ENCODE results near the gene ADAMTS5.

The ADAMTS5 gene

DNA sequence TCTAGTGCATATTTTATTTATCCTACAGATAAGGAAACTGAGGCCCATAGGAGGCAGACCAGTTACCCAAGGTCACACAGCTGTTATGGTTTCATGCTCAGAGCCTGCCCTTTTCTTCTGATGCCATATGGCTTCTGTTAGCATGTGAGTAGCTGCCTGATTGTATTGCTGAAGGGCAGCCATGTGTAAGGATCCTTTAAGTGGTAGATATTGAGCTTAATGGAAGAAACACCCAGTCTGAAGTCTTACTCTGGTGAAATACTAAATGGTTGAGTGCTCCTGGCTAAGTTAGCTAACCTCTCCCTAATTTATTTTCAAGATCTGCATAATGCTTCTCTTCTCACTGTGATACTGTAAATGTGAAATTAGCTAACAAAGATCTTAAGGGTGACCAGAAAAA lies 30.9 kb downstream of the ADAMTS5 start:
- Histone ChIP-seq H3K9ac (ENCODE audit: low read depth, low read length) (no peak overlapping the region), H3K4me3 (ENCODE audit: low read depth in 1 of 2, low read length in 2 of 2) (no peak overlapping the region), H2AFZ (ENCODE audit: low read depth, low read length) (no peak overlapping the region), H3K27me3 (ENCODE audit: insufficient read depth, low read length, poor library complexity) (no peaks in the 10 kb centered on the region), H3K9me3 (ENCODE audit: insufficient read depth, low read length, severe bottlenecking) (no peaks in the 10 kb centered on the region), H3K4me1 (ENCODE audit: insufficient read depth, low read length) (no peaks in the 10 kb centered on the region), H4K20me1 (ENCODE audit: insufficient read depth, low read length) (no peaks in the 10 kb centered on the region), H3K79me2 (ENCODE audit: insufficient read depth, low read length) (no peaks in the 10 kb centered on the region), H3K4me2 (ENCODE audit: insufficient read depth, low read length) (no peak overlapping the region), H3K27ac (ENCODE audit: low read length) (no peak overlapping the region), H3K36me3 (ENCODE audit: insufficient read depth, low read length) (no peaks in the 10 kb centered on the region)
- TF ChIP-seq EZH2 (IDR thresholded peaks at IDR 0.05; ENCODE audit: borderline replicate concordance, low read depth, low read length, severe bottlenecking), result no peak
- TF ChIP-seq, protein P1, sequence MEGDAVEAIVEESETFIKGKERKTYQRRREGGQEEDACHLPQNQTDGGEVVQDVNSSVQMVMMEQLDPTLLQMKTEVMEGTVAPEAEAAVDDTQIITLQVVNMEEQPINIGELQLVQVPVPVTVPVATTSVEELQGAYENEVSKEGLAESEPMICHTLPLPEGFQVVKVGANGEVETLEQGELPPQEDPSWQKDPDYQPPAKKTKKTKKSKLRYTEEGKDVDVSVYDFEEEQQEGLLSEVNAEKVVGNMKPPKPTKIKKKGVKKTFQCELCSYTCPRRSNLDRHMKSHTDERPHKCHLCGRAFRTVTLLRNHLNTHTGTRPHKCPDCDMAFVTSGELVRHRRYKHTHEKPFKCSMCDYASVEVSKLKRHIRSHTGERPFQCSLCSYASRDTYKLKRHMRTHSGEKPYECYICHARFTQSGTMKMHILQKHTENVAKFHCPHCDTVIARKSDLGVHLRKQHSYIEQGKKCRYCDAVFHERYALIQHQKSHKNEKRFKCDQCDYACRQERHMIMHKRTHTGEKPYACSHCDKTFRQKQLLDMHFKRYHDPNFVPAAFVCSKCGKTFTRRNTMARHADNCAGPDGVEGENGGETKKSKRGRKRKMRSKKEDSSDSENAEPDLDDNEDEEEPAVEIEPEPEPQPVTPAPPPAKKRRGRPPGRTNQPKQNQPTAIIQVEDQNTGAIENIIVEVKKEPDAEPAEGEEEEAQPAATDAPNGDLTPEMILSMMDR (IDR thresholded peaks at IDR 0.05; ENCODE audit: borderline replicate concordance, extremely low read depth, low read length, poor library complexity, severe bottlenecking), result no peak
- ATAC-seq (ENCODE audit: insufficient read depth, low read depth) (no peak), DNase-seq (no peak)

DNA sequence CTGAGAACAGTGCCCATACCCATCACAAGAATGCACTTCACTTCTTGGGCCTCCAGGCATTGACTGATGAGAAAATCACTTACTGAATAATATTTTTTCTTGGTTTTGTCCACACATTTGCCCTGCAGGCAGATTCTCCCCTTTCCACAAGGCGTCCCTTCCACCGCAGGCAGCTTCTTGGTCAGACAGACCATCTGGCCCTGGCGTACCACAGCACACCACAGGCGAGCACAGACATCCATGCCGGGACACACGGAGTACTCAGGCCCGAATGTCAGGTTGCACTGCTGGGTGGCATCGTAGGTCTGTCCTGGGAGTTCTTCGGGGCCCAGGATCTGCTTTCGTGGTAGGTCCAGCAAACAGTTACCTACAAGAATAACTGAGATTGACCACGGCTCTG lies 32.5 kb downstream of the ADAMTS5 start:
- Histone ChIP-seq H3K4me2 (ENCODE audit: insufficient read depth, low read length) (no peak overlapping the region), H3K4me1 (ENCODE audit: insufficient read depth, low read length) (no peaks in the 10 kb centered on the region), H3K36me3 (ENCODE audit: insufficient read depth, low read length) (no peaks in the 10 kb centered on the region), H3K79me2 (ENCODE audit: insufficient read depth, low read length) (no peaks in the 10 kb centered on the region), H3K27me3 (ENCODE audit: insufficient read depth, low read length, poor library complexity) (no peaks in the 10 kb centered on the region), H3K27ac (ENCODE audit: low read length) (no peak overlapping the region), H2AFZ (ENCODE audit: low read depth, low read length) (no peak overlapping the region; the same call in 1 of the 2 replicates), H3K9me3 (ENCODE audit: insufficient read depth, low read length, severe bottlenecking) (no peaks in the 10 kb centered on the region), H3K9ac (ENCODE audit: low read depth, low read length) (no peak overlapping the region), H4K20me1 (ENCODE audit: insufficient read depth, low read length) (no peaks in the 10 kb centered on the region), H3K4me3 (ENCODE audit: low read depth in 1 of 2, low read length in 2 of 2) (no peak overlapping the region)
- TF ChIP-seq EZH2 (IDR thresholded peaks at IDR 0.05; ENCODE audit: borderline replicate concordance, low read depth, low read length, severe bottlenecking), result no peak
- TF ChIP-seq, protein P1 (IDR thresholded peaks at IDR 0.05; ENCODE audit: borderline replicate concordance, extremely low read depth, low read length, poor library complexity, severe bottlenecking), result no peak
- ATAC-seq (ENCODE audit: insufficient read depth, low read depth) (no peak), DNase-seq (no peak)

DNA sequence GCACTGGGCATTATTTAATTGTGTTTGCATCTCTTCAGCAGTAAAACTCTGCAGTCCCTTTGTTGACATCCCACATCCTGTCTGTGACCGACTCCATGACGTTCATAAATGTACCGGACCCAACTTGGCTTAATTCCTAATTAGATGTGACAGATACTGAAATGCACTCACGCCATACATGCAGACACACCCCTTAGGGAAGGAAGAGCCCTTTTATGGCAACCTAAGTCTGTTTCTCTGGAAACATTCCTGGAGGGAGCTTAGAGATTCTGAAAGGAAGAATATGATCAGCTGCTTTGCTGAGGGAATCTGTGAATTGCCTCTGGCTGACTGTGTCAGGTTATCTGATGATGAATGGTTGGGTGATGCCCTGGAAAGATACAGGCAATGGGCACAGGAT lies 33.4 kb downstream of the ADAMTS5 start:
- Histone ChIP-seq H3K9me3 (ENCODE audit: insufficient read depth, low read length, severe bottlenecking) (no peaks in the 10 kb centered on the region), H2AFZ (ENCODE audit: low read depth, low read length) (no peak overlapping the region), H4K20me1 (ENCODE audit: insufficient read depth, low read length) (no peaks in the 10 kb centered on the region), H3K27me3 (ENCODE audit: insufficient read depth, low read length, poor library complexity) (no peaks in the 10 kb centered on the region), H3K4me1 (ENCODE audit: insufficient read depth, low read length) (no peaks in the 10 kb centered on the region), H3K4me3 (ENCODE audit: low read depth in 1 of 2, low read length in 2 of 2) (no peak overlapping the region), H3K4me2 (ENCODE audit: insufficient read depth, low read length) (no peak overlapping the region), H3K27ac (ENCODE audit: low read length) (no peak overlapping the region), H3K9ac (ENCODE audit: low read depth, low read length) (no peak overlapping the region), H3K36me3 (ENCODE audit: insufficient read depth, low read length) (no peaks in the 10 kb centered on the region), H3K79me2 (ENCODE audit: insufficient read depth, low read length) (no peaks in the 10 kb centered on the region)
- no peak for ATAC-seq (ENCODE audit: insufficient read depth, low read depth)
- DNase-seq, result no peak
- no peak for TF ChIP-seq EZH2 (IDR thresholded peaks at IDR 0.05; ENCODE audit: borderline replicate concordance, low read depth, low read length, severe bottlenecking)
- TF ChIP-seq, protein P1 (IDR thresholded peaks at IDR 0.05; ENCODE audit: borderline replicate concordance, extremely low read depth, low read length, poor library complexity, severe bottlenecking), result no peak

DNA sequence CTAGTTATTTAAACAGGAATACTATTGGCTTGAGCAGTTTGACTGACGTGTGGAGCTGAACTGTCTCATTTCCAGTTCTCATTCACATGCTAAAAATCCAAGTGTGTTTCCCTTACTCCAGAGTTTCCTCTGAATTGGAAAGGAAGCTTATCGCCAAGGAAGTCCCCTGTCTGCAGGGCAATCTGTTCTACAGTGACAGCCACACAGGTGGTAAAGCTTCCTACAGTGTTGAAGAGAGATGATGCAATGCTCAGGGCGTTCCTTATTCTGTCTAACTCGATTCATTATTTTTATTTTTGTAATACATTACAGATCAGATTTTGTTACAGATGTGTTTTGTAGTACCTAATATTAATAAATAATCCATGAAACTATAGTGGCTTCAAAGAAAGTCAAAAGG lies 41.3 kb downstream of the ADAMTS5 start:
- no peak for ATAC-seq (ENCODE audit: insufficient read depth, low read depth)
- Histone ChIP-seq H3K4me1 (ENCODE audit: insufficient read depth, low read length) (no peaks in the 10 kb centered on the region), H3K79me2 (ENCODE audit: insufficient read depth, low read length) (no peaks in the 10 kb centered on the region), H3K4me2 (ENCODE audit: insufficient read depth, low read length) (no peak overlapping the region), H3K27ac (ENCODE audit: low read length) (no peak overlapping the region), H3K27me3 (ENCODE audit: insufficient read depth, low read length, poor library complexity) (no peaks in the 10 kb centered on the region), H3K36me3 (ENCODE audit: insufficient read depth, low read length) (no peaks in the 10 kb centered on the region), H3K4me3 (ENCODE audit: low read depth in 1 of 2, low read length in 2 of 2) (no peak overlapping the region), H4K20me1 (ENCODE audit: insufficient read depth, low read length) (no peaks in the 10 kb centered on the region), H3K9ac (ENCODE audit: low read depth, low read length) (no peak overlapping the region), H2AFZ (ENCODE audit: low read depth, low read length) (no peak overlapping the region), H3K9me3 (ENCODE audit: insufficient read depth, low read length, severe bottlenecking) (no peaks in the 10 kb centered on the region)
- DNase-seq, result no peak
- TF ChIP-seq EZH2 (IDR thresholded peaks at IDR 0.05; ENCODE audit: borderline replicate concordance, low read depth, low read length, severe bottlenecking), result no peak
- TF ChIP-seq, protein P1 (IDR thresholded peaks at IDR 0.05; ENCODE audit: borderline replicate concordance, extremely low read depth, low read length, poor library complexity, severe bottlenecking), result no peak

Measured in DND-41 (cell line).